DOHH2 (cell line): Measurements from ENCODE around the gene TBCD.

Experiments used
- H3F3A ChIP-seq: fragments of 200-600 bp; sonication (generic), shearing (Covaris generic); 2 replicates; pipeline ENCODE4 v1.6.0; 2016; ENCODE audit warnings: antibody characterized with exemption, mild to moderate bottlenecking; ENCODE audit not compliant: control insufficient read depth, insufficient read depth
- H3K27ac ChIP-seq: fragments of 200-600 bp; sonication (generic); 2 replicates; pipeline ENCODE4 v1.5.1; 2014; ENCODE audit warnings: low read depth, mild to moderate bottlenecking, low read length, moderate library complexity
- H3K27me3 ChIP-seq: fragments of 200-600 bp; sonication (generic); 2 replicates; pipeline ENCODE4 v1.6.1; 2014; ENCODE audit warnings: mild to moderate bottlenecking, low read length, mixed read lengths; ENCODE audit not compliant: control insufficient read depth
- H3K36me3 ChIP-seq: fragments of 200-600 bp; sonication (generic); 2 replicates; pipeline ENCODE4 v1.6.1; 2014; ENCODE audit warnings: mild to moderate bottlenecking, low read length, moderate library complexity, mixed read lengths; ENCODE audit not compliant: control insufficient read depth
- H3K4me1 ChIP-seq: fragments of 200-600 bp; sonication (generic); 2 replicates; pipeline ENCODE4 v1.6.1; 2014; ENCODE audit warnings: mild to moderate bottlenecking, low read length, mixed read lengths; ENCODE audit not compliant: control insufficient read depth
- H3K4me2 ChIP-seq: fragments of 200-600 bp; sonication (generic); 2 replicates; pipeline ENCODE4 v1.6.0; 2014; ENCODE audit warnings: mild to moderate bottlenecking, low read length, moderate library complexity
- H3K4me3 ChIP-seq: fragments of 200-600 bp; sonication (generic); 2 replicates; pipeline ENCODE4 v1.5.1; 2014; ENCODE audit warnings: mild to moderate bottlenecking, low read length, mixed read lengths
- H3K79me2 ChIP-seq: fragments of 200-600 bp; sonication (generic); 2 replicates; pipeline ENCODE4 v1.6.1; 2014; ENCODE audit warnings: mild to moderate bottlenecking, low read length, mixed read lengths; ENCODE audit not compliant: control insufficient read depth
- H3K9me2 ChIP-seq: fragments of 200-600 bp; sonication (generic); replicated peaks from 2 replicates; pipeline ENCODE4 v1.6.1; 2014; ENCODE audit warnings: mild to moderate bottlenecking, low read length, mixed read lengths; ENCODE audit not compliant: control insufficient read depth
- H3K9me3 ChIP-seq: fragments of 200-600 bp; sonication (generic); 2 replicates; pipeline ENCODE4 v1.6.1; 2014; ENCODE audit warnings: antibody characterized with exemption, low read length, mixed read lengths; ENCODE audit not compliant: control insufficient read depth, insufficient read depth
- H4K20me1 ChIP-seq: fragments of 200-600 bp; sonication (generic); 2 replicates; pipeline ENCODE4 v1.6.0; 2014; ENCODE audit warnings: low read depth, mild to moderate bottlenecking, antibody characterized with exemption, low read length, moderate library complexity; ENCODE audit not compliant: control insufficient read depth, insufficient read depth
- CTCF ChIP-seq: fragments of 200-600 bp; sonication (generic); IDR thresholded peaks from one replicate; pipeline ENCODE4 v1.5.1; 2014; ENCODE audit warnings: antibody characterized with exemption, mild to moderate bottlenecking, low read depth, low read length; ENCODE audit not compliant: poor library complexity, severe bottlenecking
- EZH2phosphoT487 ChIP-seq: fragments of 200-600 bp; sonication (generic); IDR thresholded peaks from 2 replicates; pipeline ENCODE4 v1.6.1; 2017; ENCODE audit warnings: borderline replicate concordance, mild to moderate bottlenecking, antibody characterized with exemption, low read length, moderate library complexity, mixed read lengths

TBCD gene

GRCh38 chr17:82923366-82924113 lies 171.7 kb downstream of the TBCD start:
- no peaks in the 10 kb centered on the region for H3F3A ChIP-seq
- no peaks in the 10 kb centered on the region for H3K4me1 ChIP-seq
- no peaks in the 10 kb centered on the region for H4K20me1 ChIP-seq
- no peaks in the 10 kb centered on the region for H3K9me3 ChIP-seq
- H3K9me2 ChIP-seq: no peaks in the 10 kb centered on the region
- TF ChIP-seq CTCF: no peak
- no peak for TF ChIP-seq EZH2phosphoT487
- no peak overlapping the region for H3K4me3 ChIP-seq
- H3K27me3 ChIP-seq: no peaks in the 10 kb centered on the region
- no peaks in the 10 kb centered on the region for H3K79me2 ChIP-seq
- H3K4me2 ChIP-seq: no peak overlapping the region
- H3K27ac ChIP-seq: no peak overlapping the region
- peaks cover 28% of the 10 kb centered on the region for H3K36me3 ChIP-seq

GRCh38 chr17:82924214-82924613 lies 172.3 kb downstream of the TBCD start:
- no peak overlapping the region for H3K27ac ChIP-seq
- no peaks in the 10 kb centered on the region for H4K20me1 ChIP-seq
- H3K9me3 ChIP-seq: no peaks in the 10 kb centered on the region
- no peak overlapping the region for H3K4me2 ChIP-seq
- H3K27me3 ChIP-seq: no peaks in the 10 kb centered on the region
- H3K79me2 ChIP-seq: no peaks in the 10 kb centered on the region
- TF ChIP-seq CTCF (no peak), EZH2phosphoT487 (no peak)
- no peaks in the 10 kb centered on the region for H3F3A ChIP-seq
- H3K4me1 ChIP-seq: no peaks in the 10 kb centered on the region
- H3K4me3 ChIP-seq: no peak overlapping the region
- peaks cover 30% of the 10 kb centered on the region for H3K36me3 ChIP-seq
- H3K9me2 ChIP-seq: no peaks in the 10 kb centered on the region

- no peak for TF ChIP-seq CTCF
- TF ChIP-seq EZH2phosphoT487: no peak
- no peaks in the 10 kb centered on the region for H3K79me2 ChIP-seq
- no peaks in the 10 kb centered on the region for H3K4me1 ChIP-seq
- H3K9me2 ChIP-seq: no peaks in the 10 kb centered on the region
- H4K20me1 ChIP-seq: no peaks in the 10 kb centered on the region
- no peak overlapping the region for H3K4me3 ChIP-seq
- H3F3A ChIP-seq: no peaks in the 10 kb centered on the region
- H3K27me3 ChIP-seq: no peaks in the 10 kb centered on the region
- no peak overlapping the region for H3K27ac ChIP-seq
- peaks cover 34% of the 10 kb centered on the region for H3K36me3 ChIP-seq
- no peaks in the 10 kb centered on the region for H3K9me3 ChIP-seq
- no peak overlapping the region for H3K4me2 ChIP-seq
Measured at GRCh38 chr17:82924812-82925211, 172.9 kb downstream of the TBCD start.
